ENCODE data around the gene KIF4A. TPM values are rescaled to one million over a fixed set of nuclear protein-coding genes. Genes with fewer than 3 reads are reported as not detected.

KIF4A gene
- total RNA-seq, 2 experiments from 2014 or later: 19.5 to 22.3 TPM

- CTCF ChIA-PET: interaction anchor here (1.0 to 1.5 kb wide), 3 partner anchors 9 to 219 kb away, joined by 3 to 6 read pairs (median 4); partner anchors contain the start of genes KIF4A and PDZD11
- intact Hi-C loops (cut with micrococcal nuclease): no loop called here
- no peak for TF ChIP-seq CTCF (IDR thresholded peaks at IDR 0.05)
- Mint-ChIP-seq H3K36me3 (ENCODE audit: low read depth) (no peaks in the 10 kb centered on the region), H3K27me3 (peaks cover 25% of the 10 kb centered on the region), H3K4me1 (ENCODE audit: low read depth) (peaks cover 5% of the 10 kb centered on the region), H3K9me3 (no peaks in the 10 kb centered on the region), H3K4me3 (peak overlapping the region; percentile 37), H3K27ac (no peak overlapping the region)
- POLR2A ChIA-PET: interaction anchor here (1.0 to 1.3 kb wide), 2 partner anchors 9 to 11 kb away, joined by 3 read pairs; no protein-coding TSS in a partner anchor
- DNase-seq: no peak
- ATAC-seq: peak; percentile 42
These were observed 155.2 kb downstream of the KIF4A start for GRCh38 chrX:70444946-70445656.

- Mint-ChIP-seq H3K9me3 (no peaks in the 10 kb centered on the region), H3K36me3 (ENCODE audit: low read depth) (no peaks in the 10 kb centered on the region), H3K27me3 (peaks cover 22% of the 10 kb centered on the region), H3K4me1 (ENCODE audit: low read depth) (peaks cover 5% of the 10 kb centered on the region), H3K27ac (no peak overlapping the region), H3K4me3 (no peak overlapping the region)
- intact Hi-C loops (cut with micrococcal nuclease): no loop called here
- POLR2A ChIA-PET: no interaction called here
- CTCF ChIA-PET: interaction anchor here (1.5 kb wide), 1 partner anchor 156 kb away, joined by 3 read pairs; the partner anchor contains the start of genes KIF4A and PDZD11
- no peak for TF ChIP-seq CTCF (IDR thresholded peaks at IDR 0.05)
- ATAC-seq (no peak), DNase-seq (no peak)
These were observed 156.0 kb downstream of the KIF4A start for GRCh38 chrX:70445951-70446350.

GRCh38 chrX:70446380-70447350 lies 156.8 kb downstream of the KIF4A start:
- intact Hi-C loops (cut with micrococcal nuclease): no loop called here
- peaks cover 21% of the 10 kb centered on the region for H3K27me3 Mint-ChIP-seq
- no peak for DNase-seq
- ChIA-PET POLR2A (no interaction called here), CTCF (interaction anchor here (1.5 kb wide), 1 partner anchor 156 kb away, joined by 3 read pairs; the partner anchor contains the start of genes KIF4A and PDZD11)
- H3K4me1 Mint-ChIP-seq (ENCODE audit: low read depth): peaks cover 5% of the 10 kb centered on the region
- no peak for ATAC-seq
- H3K27ac Mint-ChIP-seq: no peak overlapping the region
- no peak overlapping the region for H3K4me3 Mint-ChIP-seq
- no peaks in the 10 kb centered on the region for H3K36me3 Mint-ChIP-seq (ENCODE audit: low read depth)
- no peak for TF ChIP-seq CTCF (IDR thresholded peaks at IDR 0.05)
- no peaks in the 10 kb centered on the region for H3K9me3 Mint-ChIP-seq

GRCh38 chrX:70449457-70449966 lies 159.6 kb downstream of the KIF4A start:
- Mint-ChIP-seq H3K27me3 (peaks cover 9% of the 10 kb centered on the region), H3K9me3 (no peaks in the 10 kb centered on the region), H3K36me3 (ENCODE audit: low read depth) (no peaks in the 10 kb centered on the region), H3K27ac (no peak overlapping the region), H3K4me3 (no peak overlapping the region), H3K4me1 (ENCODE audit: low read depth) (peaks cover 26% of the 10 kb centered on the region)
- TF ChIP-seq CTCF (IDR thresholded peaks at IDR 0.05): no peak
- ATAC-seq (no peak), DNase-seq (no peak)
- ChIA-PET CTCF (no interaction called here), POLR2A (no interaction called here)
- intact Hi-C loops (cut with micrococcal nuclease): no loop called here

Data from activated CD8-positive, alpha-beta T cell treated with anti-CD3 and anti-CD28 coated beads for 36 hours (primary cell).